HG03571 (cell line): ENCODE measurements around the gene EYA4.

Source experiments
- ATAC-seq: cut with Tn5 transposase; IDR thresholded peaks from one replicate; pipeline ENCODE4 v1.9.1; 2021; ENCODE audit not compliant: unreplicated experiment

EYA4 gene

GRCh38 chr6:133288662-133289061, 47.5 kb downstream of the EYA4 start:
- no peak for ATAC-seq

- ATAC-seq = no peak
Measured at GRCh38 chr6:133289733-133290306, 48.7 kb downstream of the EYA4 start.

- no peak for ATAC-seq
Measured at GRCh38 chr6:133290930-133291329, 49.8 kb downstream of the EYA4 start.

DNA sequence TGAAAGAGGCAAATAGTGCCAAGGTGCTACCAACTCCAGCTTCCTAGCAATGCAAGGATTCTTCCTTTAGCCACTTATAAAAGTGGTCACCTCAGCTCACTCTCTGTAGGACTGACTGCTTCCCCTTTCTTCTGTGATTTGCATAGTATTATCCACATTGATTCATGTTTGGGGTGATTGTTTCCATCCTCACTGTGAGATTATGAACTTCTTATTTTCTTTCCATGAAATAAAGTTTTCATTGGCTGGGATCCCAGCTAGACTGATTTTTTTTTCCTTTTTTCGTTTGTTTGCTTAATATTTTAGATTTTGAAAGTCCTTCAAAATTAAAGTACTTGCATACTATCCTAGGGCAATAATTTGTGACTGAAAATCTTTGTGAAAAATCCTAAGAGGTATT, 50.5 kb downstream of the EYA4 start:
- no peak for ATAC-seq

GRCh38 chr6:133297657-133298056, 56.5 kb downstream of the EYA4 start:
- ATAC-seq = no peak

GRCh38 chr6:133298335-133298734, 57.2 kb downstream of the EYA4 start:
- no peak for ATAC-seq

- no peak for ATAC-seq
Measured at GRCh38 chr6:133298801-133299200, 57.6 kb downstream of the EYA4 start.

DNA sequence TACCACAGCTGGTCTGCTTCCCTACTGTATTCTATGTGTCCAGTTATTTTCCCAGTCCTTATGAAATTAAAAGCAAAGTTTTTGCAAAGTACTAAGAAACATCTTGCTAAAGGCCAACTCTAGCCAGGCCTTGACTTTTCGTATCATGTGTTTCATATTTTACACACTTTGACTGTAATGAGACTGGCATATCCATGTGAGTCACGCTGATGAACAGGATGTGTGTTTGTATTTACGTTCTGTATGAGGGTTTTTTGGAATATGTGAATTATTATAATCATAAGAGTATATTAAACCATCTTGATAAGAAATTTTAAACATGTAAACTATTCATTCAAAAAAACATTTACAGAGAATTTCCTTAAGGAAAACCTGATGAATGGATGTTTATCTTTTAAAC, 59.7 kb downstream of the EYA4 start:
- ATAC-seq = no peak

DNA sequence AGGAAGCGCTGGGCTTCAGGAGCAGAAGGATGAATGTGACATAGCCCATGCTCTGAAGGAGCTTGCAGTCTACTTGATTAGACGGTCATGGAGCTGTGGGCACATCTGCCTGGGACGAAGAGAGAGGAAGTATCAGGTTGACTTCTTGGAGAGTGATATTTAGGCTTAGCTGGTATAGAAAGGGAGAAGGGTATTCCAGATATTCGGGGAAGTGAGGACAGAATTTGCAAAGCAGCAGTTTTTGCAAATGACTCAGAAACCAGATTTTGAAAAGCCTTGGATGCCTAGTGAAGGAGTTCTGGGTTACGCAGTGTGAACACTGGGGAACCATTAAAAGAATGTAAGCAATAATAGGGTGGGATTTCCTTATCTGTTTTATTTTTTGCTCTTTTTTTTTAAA, 60.7 kb downstream of the EYA4 start:
- ATAC-seq = no peak

DNA sequence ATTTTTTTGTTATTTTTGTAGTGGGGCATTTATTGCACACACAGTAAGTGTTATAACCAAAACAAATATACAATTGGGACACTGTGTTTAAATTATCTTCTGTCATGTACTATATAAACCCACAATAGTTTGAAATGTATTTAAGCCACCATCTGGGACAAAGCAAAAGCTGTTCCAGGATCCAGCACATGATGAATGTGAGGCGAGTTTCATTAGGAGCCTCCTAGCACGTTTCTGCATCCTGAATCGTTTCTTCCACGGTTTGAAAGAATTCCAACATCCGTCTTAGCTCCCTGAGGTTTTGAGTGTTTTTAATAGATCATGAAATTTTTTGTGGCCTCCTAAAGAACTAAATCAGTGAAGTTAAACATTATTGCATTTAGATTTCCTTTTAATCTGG, 65.8 kb downstream of the EYA4 start:
- no peak for ATAC-seq

GRCh38 chr6:133309579-133309978, 68.4 kb downstream of the EYA4 start:
- no peak for ATAC-seq

GRCh38 chr6:133312006-133312405, 70.8 kb downstream of the EYA4 start:
- no peak for ATAC-seq

DNA sequence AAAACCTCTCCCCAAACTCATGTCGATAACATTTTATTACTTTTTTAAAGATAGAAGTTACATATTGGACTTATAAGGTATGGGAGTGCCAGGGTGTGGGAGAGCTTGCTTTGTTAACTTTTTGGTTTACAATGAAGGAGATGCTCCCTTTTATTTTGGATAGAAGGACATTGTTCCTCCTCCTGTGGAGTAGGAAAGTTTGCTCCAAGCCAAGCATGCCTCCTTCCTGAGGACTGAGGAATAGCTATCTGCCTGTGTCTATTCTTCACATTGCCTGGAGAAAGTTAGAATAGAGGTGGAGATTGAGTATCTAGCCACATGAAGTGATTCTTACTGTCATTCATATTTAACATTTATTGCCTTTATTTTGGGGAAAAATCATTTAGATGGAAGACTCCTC, 71.9 kb downstream of the EYA4 start:
- ATAC-seq = no peak

GRCh38 chr6:133314947-133315346, 73.8 kb downstream of the EYA4 start:
- ATAC-seq = no peak

DNA sequence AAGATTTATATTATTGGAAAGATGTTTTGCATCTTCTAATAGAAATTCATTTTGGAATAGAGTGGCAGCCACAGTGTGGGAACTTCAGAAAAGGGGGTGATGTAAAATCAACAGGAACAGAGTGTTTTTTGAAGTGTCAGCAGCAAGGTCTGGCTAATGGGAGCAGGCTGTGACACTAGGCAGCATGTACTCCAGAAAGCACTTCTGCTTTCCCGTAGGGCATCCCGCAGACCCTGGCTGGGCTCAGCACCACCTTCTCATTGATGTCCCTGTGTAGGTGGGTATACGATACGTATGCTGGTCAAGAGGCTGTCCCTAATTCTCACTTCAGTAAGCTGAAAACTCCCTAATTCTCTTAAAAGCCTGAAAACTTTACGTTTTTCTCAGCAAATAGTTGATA, 74.7 kb downstream of the EYA4 start:
- no peak for ATAC-seq

DNA sequence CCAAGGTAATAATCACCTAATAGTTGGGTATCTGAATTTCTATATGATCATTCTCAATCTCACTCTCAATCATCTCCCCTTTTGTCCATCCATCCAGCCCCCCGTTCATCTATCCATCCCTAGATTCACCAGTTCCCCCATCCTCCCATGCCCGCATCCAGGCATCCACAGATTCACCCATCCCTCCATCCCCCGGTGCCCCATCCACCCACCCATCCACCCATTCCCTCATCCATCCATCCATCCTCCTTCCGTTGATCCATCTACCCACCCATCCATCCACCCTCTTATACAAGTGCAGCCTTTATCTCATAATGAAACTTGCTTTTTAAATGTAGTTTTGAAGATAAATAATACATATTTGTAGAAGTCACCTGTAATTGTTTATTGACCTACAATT, 76.5 kb downstream of the EYA4 start:
- ATAC-seq = no peak

- no peak for ATAC-seq
Measured at GRCh38 chr6:133326584-133326983, 85.4 kb downstream of the EYA4 start.

DNA sequence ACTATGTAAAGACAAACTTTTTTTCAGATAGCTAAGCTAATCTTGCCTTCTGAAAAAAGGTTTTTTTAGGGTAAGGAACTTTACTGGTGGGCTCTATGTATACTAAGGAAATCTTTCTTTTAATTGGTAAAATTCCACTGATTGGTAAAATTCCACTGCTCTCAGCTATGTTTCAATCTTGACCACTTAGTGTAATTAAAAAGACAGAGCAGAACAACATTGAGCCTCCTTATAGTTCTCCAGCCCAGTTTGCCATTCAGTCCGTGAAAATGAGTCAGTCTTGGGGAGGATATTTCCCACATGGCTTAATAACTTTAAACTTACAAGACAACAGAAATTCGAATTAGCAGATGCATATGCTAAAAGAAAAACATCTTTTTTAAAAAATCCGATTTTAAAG, 92.7 kb downstream of the EYA4 start:
- ATAC-seq = no peak

GRCh38 chr6:133337308-133337707, 96.2 kb downstream of the EYA4 start:
- no peak for ATAC-seq

DNA sequence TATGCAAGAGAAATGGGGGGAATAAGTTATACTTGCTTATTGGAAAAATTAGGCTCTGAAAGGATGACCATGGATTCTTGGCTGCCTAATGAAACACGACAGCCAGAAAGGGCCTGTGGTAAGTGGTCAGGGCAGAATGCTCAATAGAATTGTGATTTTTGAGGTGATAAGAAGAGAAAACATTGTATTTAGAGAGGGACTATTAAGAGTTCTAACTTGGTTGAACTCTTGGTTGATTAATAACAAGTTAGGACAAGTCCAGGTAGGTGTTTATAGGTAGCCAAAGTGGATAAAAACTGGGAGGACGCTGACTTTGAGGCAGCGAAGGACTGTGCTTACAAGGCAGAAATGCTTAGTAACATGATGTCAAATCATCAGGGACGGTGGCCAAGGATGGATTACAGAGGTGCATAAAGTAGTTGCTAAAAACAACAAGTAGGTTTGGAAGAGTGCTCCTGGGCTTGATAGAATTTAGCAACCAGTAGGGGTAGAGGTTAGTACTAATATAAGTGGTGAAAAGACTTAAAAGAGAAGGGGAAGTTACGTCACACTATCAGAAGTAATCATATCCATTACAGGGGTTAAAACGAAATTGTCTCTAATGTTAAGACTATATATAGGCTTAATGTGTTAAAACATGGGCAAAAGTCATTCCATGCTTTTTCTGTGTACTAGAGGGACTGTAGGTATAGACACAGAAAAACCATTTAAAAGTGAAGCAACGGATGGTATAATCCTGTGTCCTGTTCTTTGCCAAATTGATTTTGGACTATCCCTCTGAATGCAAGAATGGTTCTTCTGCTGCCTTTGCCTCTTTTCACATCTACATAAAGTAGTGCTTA, 98.6 kb downstream of the EYA4 start:
- ATAC-seq = no peak

- no peak for ATAC-seq
Measured at GRCh38 chr6:133340557-133340956, 99.4 kb downstream of the EYA4 start.

GRCh38 chr6:133341607-133342158, 100.5 kb downstream of the EYA4 start:
- ATAC-seq = no peak
